CD4-positive, alpha-beta T cell treated with Interleukin-1 beta for 1 hour (primary cell): Measurements from ENCODE around the gene KCNH8.

ENCODE experiments used
- DNase-seq, 2 donors: peaks; one replicate each; pipeline ENCODE4 v3.0.0-alpha.2; 2020 to 2022

The KCNH8 gene

DNA sequence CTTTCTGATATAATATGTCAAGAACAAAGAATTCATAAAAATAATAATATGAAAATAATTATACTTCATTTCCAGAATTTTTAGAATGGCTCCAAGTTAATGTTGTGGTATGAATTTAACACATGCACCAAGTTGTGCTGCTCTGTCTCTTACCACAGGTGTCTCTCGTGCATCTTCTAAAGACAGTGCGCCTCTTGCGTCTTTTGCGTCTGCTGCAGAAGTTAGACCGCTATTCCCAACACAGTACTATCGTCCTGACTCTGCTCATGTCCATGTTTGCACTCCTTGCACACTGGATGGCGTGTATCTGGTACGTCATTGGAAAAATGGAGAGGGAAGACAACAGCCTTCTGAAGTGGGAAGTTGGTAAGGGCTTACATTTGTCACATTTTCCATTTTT is 246.6 kb downstream of the KCNH8 start:
- DNase-seq: no peak

DNA sequence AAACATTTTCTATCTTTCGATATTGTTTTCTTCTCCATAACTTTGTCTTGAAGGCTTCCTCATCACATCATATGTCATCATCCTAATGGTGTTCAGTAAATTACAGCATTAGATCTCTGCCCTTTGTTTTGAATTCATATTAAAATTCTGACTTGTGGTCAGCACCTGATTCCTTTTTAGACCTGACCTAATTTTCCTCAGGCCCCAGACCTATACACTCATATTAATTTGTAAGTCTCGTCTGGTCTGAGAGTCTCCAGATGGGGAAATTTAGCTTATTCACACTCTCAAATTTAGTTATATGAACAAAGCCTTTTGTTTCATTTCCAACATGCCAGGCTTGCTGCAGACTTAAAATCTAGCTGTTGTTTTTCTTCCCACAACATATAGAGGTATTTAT is 248.4 kb downstream of the KCNH8 start:
- no peak for DNase-seq

- no peak for DNase-seq
Observed at GRCh38 chr3:19399356-19399755, 251.0 kb downstream of the KCNH8 start.

DNA sequence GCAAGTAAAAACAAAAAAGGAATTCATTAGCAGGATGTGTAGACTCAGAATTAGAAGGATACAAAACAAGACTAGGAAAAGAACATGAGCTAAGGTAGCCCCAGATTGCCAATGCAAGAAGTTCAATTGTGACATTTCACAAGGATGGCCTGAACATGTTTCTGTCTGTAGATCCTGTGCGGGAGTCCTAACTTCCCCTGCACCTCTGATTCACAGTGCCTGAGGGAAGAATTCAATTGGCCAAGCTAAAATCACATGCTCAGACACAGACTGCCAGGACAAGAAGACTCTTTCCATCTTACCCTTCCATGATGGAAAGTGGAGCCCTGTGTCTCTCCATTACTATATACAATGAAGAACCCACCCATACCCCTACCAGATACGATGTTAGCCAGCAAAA is 251.5 kb downstream of the KCNH8 start:
- DNase-seq: no peak

GRCh38 chr3:19420159-19420558 is 271.8 kb downstream of the KCNH8 start:
- DNase-seq: no peak

DNA sequence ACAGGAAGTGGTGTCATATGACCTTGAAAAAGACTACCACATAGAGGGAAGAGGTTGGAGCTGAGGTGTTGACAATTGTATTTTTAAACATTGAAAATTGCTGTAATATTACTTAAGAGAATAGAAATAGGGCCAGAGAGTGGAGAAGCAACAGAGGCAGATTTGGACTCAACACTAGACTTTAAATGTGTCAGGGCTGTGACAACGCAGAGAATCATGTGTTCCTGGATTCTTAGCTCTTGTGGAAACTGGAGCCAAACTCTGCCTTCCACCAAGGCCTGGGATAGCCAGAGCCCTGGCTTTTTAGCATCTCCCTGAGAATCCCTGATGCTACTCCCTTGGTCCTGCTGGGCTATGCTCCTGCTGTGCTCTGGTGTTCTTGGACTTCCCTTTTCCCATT is 277.5 kb downstream of the KCNH8 start:
- DNase-seq: no peak

- no peak for DNase-seq
Observed at GRCh38 chr3:19427422-19428149, 279.3 kb downstream of the KCNH8 start.

- no peak for DNase-seq
Observed at GRCh38 chr3:19428729-19429128, 280.4 kb downstream of the KCNH8 start.

DNA sequence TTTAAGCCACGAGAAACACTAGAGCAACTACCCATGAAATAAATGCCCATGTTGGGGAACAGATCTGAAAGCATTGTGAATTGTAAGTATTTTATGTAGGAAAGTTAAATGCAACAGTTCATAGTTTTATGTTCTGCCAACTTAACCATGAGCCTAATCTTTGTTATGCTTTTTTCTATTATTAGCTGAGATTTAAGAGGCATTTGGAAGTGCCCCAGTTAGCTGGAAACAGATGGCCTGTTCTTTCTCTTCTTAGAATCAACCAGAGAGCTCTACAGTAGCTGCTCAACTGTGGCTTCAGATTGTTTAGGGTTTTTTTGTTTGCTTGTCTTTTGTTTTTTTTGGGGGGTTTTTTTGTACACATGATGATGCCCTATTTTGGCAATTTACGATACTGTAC is 284.4 kb downstream of the KCNH8 start:
- DNase-seq: no peak

DNA sequence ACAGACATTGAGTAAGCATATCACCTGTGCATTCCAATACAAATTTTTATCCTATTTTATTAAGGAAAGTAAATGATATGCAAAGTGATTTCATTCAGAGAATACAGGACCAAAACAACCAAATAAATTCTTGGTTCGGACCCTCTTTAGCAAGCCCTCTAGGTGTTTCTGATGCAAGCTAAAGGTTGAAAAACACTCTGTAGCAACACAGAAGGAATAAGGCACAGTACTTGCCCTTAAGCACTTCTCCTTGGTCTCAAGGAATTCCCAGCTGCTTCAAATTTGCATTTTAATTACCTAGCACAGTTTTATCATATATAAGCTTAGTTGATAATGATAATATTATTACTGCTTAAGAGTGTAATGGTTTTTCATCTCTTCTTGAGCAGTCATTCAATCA is 288.4 kb downstream of the KCNH8 start:
- no peak for DNase-seq

DNA sequence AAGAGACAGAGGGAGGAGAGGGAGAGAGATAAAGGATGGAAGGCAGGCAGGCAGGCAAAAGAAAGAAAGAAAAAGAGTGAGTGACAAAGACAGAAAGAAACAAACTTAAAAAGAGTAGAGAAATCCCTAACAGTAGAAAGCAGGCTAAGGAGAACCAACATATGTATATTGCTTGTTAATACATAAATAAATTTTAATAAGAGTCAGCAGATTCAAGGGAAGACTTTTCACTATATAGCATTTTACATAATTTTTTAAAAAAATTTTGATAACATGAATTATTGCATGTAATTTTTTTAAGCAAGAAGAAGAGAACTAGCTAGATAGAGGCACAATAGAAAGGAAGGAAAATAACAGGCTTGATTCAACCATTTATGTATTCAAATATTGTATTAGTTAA is 291.6 kb downstream of the KCNH8 start:
- no peak for DNase-seq

- DNase-seq: no peak
Observed at GRCh38 chr3:19446138-19446537, 297.8 kb downstream of the KCNH8 start.

- DNase-seq: no peak
Observed at GRCh38 chr3:19446687-19447086, 298.4 kb downstream of the KCNH8 start.

- no peak for DNase-seq
Observed at GRCh38 chr3:19455546-19455945, 307.2 kb downstream of the KCNH8 start.

- no peak for DNase-seq
Observed at GRCh38 chr3:19456738-19457137, 308.4 kb downstream of the KCNH8 start.

DNA sequence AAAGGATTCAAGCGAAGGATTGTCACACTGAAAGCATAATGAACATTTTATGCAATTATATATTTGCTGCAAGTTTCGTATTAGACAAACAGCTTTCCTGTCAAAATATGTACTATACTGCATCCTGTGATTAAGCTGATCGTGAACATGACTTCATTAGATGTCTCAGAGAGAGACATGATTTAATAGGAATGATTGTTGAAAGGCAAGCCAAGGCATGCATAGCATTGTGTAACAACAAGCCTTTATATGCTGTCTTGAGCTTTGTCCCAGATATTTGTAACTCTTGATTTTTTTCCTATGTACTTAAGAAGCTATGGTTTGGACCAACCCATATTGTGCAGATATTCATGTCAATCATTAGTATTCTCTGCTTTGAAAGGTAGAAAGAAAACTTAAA is 309.1 kb downstream of the KCNH8 start:
- DNase-seq: no peak

DNA sequence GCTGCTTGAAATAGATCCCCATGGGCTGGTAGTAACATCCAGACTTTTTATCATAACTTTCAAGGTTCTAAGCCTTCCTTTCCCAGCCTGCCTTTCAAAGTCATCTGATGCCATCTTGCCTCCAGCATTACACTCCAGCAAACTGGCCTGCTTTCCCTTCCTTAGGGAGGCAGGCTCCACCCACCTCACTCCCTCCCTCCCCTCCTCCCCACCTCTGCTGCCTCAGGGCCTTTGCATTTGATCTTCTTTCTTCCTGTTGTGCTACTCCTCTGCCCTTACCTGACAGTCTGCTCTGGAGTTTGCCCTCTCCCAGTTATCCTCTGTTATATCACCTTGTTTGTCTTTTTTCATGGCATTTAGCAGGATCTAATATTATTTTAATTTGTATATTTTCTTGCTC is 319.5 kb downstream of the KCNH8 start:
- no peak for DNase-seq

DNA sequence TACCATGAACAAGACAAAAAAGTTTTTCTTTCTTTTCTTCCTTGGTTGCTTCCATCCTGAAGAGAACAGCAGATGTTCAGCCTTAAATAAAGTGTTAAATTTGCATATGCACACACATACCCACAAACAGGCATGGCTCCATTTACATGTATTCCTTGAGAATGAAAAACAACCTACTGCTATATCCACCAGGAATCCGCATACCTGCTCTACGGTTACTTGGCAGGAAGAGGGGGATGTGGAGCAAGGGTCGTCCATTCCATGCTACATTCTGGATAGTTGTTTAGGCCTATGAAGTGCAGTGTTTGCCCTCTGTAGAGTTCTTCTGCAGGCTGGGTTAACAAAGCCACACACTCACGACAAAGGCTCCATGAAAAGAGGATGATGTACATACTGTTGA is 322.8 kb downstream of the KCNH8 start:
- DNase-seq: no peak

GRCh38 chr3:19473971-19474580 is 325.8 kb downstream of the KCNH8 start:
- no peak for DNase-seq

- DNase-seq: no peak
Observed at GRCh38 chr3:19476281-19476680, 328.0 kb downstream of the KCNH8 start.

- no peak for DNase-seq
Observed at GRCh38 chr3:19485267-19485666, 337.0 kb downstream of the KCNH8 start.

- no peak for DNase-seq
Observed at GRCh38 chr3:19487386-19487785, 339.1 kb downstream of the KCNH8 start.

- DNase-seq: no peak
Observed at GRCh38 chr3:19488939-19489338, 340.6 kb downstream of the KCNH8 start.

GRCh38 chr3:19489936-19490335 is 341.6 kb downstream of the KCNH8 start:
- DNase-seq: no peak

DNA sequence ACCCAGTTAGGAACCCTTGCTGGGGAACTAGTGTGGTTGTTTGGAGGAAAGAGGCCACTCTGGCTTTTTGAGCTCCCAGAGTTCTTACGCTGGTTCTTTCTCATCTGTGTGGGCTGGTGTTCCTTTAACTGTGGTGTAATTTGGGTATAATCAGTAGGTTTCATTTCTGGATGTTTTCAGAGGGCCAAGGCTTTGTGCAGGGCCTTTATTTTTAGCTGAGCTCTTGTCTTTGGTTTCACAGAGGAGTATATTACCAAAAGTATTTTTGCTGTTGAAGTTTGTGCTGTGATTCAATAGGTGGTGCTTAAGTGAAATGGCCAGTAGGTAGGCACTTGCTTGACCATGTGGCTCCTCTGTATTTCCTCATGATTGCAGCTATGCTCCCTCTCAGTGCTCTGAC is 357.9 kb downstream of the KCNH8 start:
- DNase-seq: no peak
